ENCODE results near the gene FAM118A. TPM values are rescaled to one million over a fixed set of nuclear protein-coding genes. Genes with fewer than 3 reads are reported as not detected.

FAM118A gene
- total RNA-seq, 6 experiments from 2014 or later: 5.6 to 43.0 (median 17.3) TPM

GRCh38 chr22:45296628-45297297 is 13.0 kb upstream of the FAM118A start:
- Histone ChIP-seq H3K9me3 (no peaks in the 10 kb centered on the region), H3K4me1 (no peaks in the 10 kb centered on the region), H3K27me3 (no peaks in the 10 kb centered on the region), H3K4me3 (no peak overlapping the region), H3K27ac (no peak overlapping the region), H3K36me3 (no peaks in the 10 kb centered on the region)
- TF ChIP-seq CTCF (IDR thresholded peaks at IDR 0.05): no peak
- no peak for TF ChIP-seq POLR2A (IDR thresholded peaks at IDR 0.05)
- intact Hi-C loops (cut with DNase I): no loop called here
- DNase-seq (no peak), ATAC-seq (peak in 1 of 4 donors; percentile 34)
- WGBS (ENCODE audit: insufficient coverage, low coverage, low lambda C conversion rate, missing lambda C conversion rate): 46% methylated on average over 8 of the region's 13 CpGs

GRCh38 chr22:45298934-45299505 is 10.7 kb upstream of the FAM118A start:
- no peak for ATAC-seq
- TF ChIP-seq POLR2A (IDR thresholded peaks at IDR 0.05): no peak
- TF ChIP-seq CTCF (IDR thresholded peaks at IDR 0.05): no peak
- no peak for DNase-seq
- Histone ChIP-seq H3K4me3 (no peak overlapping the region), H3K4me1 (no peaks in the 10 kb centered on the region), H3K27ac (no peak overlapping the region), H3K9me3 (no peaks in the 10 kb centered on the region), H3K36me3 (no peaks in the 10 kb centered on the region), H3K27me3 (no peaks in the 10 kb centered on the region)
- 63% methylated on average over 2 of the region's 15 CpGs for WGBS (ENCODE audit: insufficient coverage, low coverage, low lambda C conversion rate, missing lambda C conversion rate)
- intact Hi-C loops (cut with DNase I): no loop called here

- WGBS (ENCODE audit: insufficient coverage, low coverage, low lambda C conversion rate, missing lambda C conversion rate): 59% methylated on average over 8 of the region's 8 CpGs
- TF ChIP-seq POLR2A (IDR thresholded peaks at IDR 0.05) (no peak), CTCF (IDR thresholded peaks at IDR 0.05) (no peak)
- no peak overlapping the region for H3K27ac ChIP-seq
- no peaks in the 10 kb centered on the region for H3K27me3 ChIP-seq
- intact Hi-C loops (cut with DNase I): no loop called here
- ATAC-seq (no peak), DNase-seq (no peak)
- H3K4me1 ChIP-seq: no peaks in the 10 kb centered on the region
- no peaks in the 10 kb centered on the region for H3K9me3 ChIP-seq
- no peaks in the 10 kb centered on the region for H3K36me3 ChIP-seq
- H3K4me3 ChIP-seq: no peak overlapping the region
Observed at GRCh38 chr22:45302751-45303150, 7.0 kb upstream of the FAM118A start.

- Histone ChIP-seq H3K27me3 (no peaks in the 10 kb centered on the region), H3K27ac (no peak overlapping the region), H3K4me1 (no peaks in the 10 kb centered on the region), H3K9me3 (no peaks in the 10 kb centered on the region), H3K36me3 (no peaks in the 10 kb centered on the region), H3K4me3 (no peak overlapping the region)
- 70% methylated on average over 7 of the region's 7 CpGs for WGBS (ENCODE audit: insufficient coverage, low coverage, low lambda C conversion rate, missing lambda C conversion rate)
- no peak for TF ChIP-seq CTCF (IDR thresholded peaks at IDR 0.05)
- no peak for TF ChIP-seq POLR2A (IDR thresholded peaks at IDR 0.05)
- intact Hi-C loops (cut with DNase I): no loop called here
- ATAC-seq (no peak), DNase-seq (no peak)
Observed at GRCh38 chr22:45303181-45303580, 6.6 kb upstream of the FAM118A start.

Data from right lobe of liver (tissue), 6 donors.